SU-DHL-6 (cell line): ENCODE data around the gene CHST9.

ENCODE experiments used
- CTCF ChIP-seq: fragments of 200-600 bp; sonication (generic); IDR thresholded peaks from one replicate; pipeline ENCODE4 v1.5.1; 2017; ENCODE audit warnings: antibody characterized with exemption, mild to moderate bottlenecking, low read length, moderate library complexity; ENCODE audit not compliant: insufficient read depth, poor library complexity, severe bottlenecking
- EZH2phosphoT487 ChIP-seq: fragments of 200-600 bp; sonication (generic), shearing (Covaris generic); conservative IDR thresholded peaks from 2 replicates; pipeline ENCODE4 v1.6.1; 2018; ENCODE audit warnings: mild to moderate bottlenecking, antibody characterized with exemption, low read length, moderate library complexity, mixed read lengths

GRCh38 chr18:27144672-27145071 lies 40.4 kb downstream of the CHST9 start:
- TF ChIP-seq CTCF (no peak), EZH2phosphoT487 (no peak)
